Raji (cell line): Measurements from ENCODE around the gene LDAF1.

ENCODE experiments used
- POLR2A ChIP-seq: IDR thresholded peaks from 2 replicates; pipeline ENCODE4 v1.6.1; 2011; ENCODE audit warnings: low read depth, low read length, control low read depth; ENCODE audit not compliant: insufficient read depth

Gene LDAF1

GRCh38 chr16:21214086-21214485, 55.6 kb downstream of the LDAF1 start:
- TF ChIP-seq POLR2A = no peak

DNA sequence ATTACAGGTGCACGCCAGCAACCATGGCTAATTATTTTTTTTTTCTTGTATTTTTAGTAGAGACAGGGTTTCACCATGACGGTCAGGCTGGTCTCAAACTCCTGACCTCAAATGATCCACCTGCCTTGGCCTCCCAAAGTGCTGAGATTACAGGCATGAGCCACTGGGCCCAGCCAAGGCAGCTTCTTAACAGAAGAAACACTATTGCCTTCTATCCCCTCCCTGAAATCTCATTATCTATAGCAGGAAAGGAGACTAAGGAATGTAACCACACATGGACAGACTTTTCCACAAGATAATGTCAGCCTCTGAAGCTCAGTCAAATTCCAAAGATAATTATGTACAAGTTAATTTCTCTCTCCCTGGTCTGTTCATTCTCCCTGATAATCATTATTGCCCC, 58.6 kb downstream of the LDAF1 start:
- TF ChIP-seq POLR2A = no peak

DNA sequence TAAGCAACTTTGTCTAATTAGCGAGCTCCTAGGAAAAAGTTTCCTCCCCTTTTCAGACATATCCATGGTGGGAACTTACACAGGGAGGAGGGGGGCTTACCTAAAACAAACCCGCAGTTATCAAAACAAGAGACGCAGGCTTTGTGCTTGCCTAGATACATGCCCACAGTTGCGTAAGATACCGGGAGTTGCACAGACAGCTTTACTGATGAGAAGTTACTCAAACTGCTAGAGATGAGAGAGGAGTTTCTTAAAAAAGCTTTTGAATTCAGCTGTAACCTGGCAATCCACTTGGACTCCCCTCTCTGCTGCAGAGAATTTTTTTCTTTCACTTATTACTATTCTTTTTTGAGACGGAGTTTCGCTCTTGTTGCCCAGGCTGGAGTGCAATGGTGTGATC, 59.7 kb downstream of the LDAF1 start:
- no peak for TF ChIP-seq POLR2A

GRCh38 chr16:21219551-21219950, 61.1 kb downstream of the LDAF1 start:
- no peak for TF ChIP-seq POLR2A

DNA sequence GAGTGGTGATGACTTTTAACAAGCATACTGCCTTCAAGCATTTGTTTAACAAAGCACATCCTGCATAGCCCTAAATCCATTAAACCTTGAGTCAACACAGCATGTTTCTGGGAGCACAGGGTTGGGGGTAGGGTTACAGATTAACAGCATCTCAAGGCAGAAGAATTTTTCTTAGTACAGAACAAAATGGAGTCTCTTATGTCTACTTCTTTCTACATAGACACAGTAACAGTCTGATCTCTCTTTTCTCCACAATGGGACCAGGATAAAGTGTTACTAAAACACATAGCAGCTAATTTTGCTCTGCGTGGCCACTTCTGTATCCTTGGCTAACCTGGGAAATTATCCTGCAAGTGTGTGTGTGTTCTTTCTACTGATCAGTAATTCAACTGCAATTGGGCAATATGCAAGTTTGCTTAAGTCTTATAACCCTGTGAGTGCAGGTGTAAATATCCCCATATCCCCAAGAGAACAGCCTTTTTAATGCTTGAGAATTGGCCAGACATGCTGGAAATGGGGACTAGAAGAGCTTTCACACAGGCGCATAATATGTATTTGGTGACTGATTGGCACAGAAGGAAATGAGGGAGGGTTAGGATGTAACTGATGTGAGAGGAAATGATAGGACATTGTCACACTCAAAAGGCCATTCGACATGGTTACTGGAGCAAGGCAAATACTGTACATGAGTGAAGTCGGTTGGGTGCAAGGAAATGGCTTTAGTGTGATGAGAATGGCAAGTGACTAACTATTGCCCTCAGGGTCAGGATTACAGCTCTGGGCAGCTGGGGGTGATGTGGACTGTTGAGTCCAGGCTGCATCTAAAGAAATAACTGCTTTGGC, 64.2 kb downstream of the LDAF1 start:
- no peak for TF ChIP-seq POLR2A

DNA sequence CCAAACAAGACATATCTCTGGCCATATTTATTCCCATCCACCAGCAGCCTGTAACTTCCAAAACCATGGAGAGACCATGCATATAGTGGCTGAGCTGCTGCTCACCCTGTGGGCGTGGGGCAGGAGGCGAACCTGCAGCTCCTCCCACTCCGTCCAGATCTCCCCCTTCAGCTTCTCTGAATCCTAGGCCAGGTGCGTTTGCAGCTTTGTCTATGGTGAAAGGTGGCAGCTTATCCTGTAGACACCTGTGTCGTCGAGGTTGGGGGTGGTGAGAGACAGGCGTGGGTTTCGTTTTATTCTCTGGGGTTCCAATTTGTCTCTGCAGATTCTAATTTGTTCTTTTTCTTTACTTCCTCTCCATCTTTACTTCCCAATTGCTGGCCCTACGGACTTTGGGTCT, 65.3 kb downstream of the LDAF1 start:
- TF ChIP-seq POLR2A = no peak

GRCh38 chr16:21224800-21225199, 66.3 kb downstream of the LDAF1 start:
- TF ChIP-seq POLR2A = no peak

- TF ChIP-seq POLR2A = no peak
Observed at GRCh38 chr16:21226749-21227148, 68.3 kb downstream of the LDAF1 start.

- TF ChIP-seq POLR2A = no peak
Observed at GRCh38 chr16:21227866-21228265, 69.4 kb downstream of the LDAF1 start.

DNA sequence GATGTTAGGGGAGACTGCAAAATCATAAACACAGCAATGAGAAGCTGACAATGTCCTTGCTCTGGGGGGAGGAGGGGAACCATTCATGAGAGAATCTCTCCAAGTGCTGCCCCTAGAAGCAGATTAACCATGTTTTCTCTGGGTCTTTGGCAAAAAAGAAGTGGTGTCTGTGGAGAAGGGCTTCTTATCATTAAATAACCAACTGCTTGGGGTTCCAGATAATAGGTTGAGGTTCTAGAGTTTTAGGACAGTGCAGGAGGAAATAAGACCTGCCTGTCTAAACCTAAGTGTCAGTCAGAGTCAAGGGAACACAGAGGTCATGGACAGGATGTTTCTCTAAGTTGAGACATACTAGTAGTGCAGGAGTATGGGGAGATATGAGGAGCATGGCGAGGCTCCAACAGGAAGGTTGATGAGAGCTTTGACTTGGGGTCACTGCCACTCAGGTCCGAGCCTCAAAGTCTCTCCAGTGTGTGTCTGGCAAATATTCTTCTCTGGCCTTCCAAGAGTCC, 69.9 kb downstream of the LDAF1 start:
- no peak for TF ChIP-seq POLR2A
